Neural cell (in vitro differentiated cells): ENCODE data around the gene PITX1. TPM values are rescaled to one million over a fixed set of nuclear protein-coding genes. Genes with fewer than 3 reads are reported as not detected.
"Not testable (repeated sequence)": the region's sequence is repeated elsewhere in the genome, so short reads cannot be mapped to it uniquely, and the experiment has no call there.

Experiments used
- H2AFZ ChIP-seq: fragments of 200-600, 300-800 bp; sonication (generic), shearing (Covaris generic); 2 replicates; pipeline ENCODE4 v1.6.0; 2014; ENCODE audit warnings: low read depth, mild to moderate bottlenecking, antibody characterized with exemption, low read length, moderate library complexity
- H3F3A ChIP-seq: fragments of 200-600 bp; shearing (Covaris generic); 2 replicates; pipeline ENCODE4 v1.6.1; 2016; ENCODE audit warnings: mild to moderate bottlenecking, moderate library complexity, mixed read lengths, antibody characterized with exemption, low read length; ENCODE audit not compliant: insufficient read depth, poor library complexity, severe bottlenecking
- H3K27ac ChIP-seq: fragments of 200-600, 300-800 bp; sonication (generic), shearing (Covaris generic); 2 replicates; pipeline ENCODE4 v1.5.1; 2014; ENCODE audit warnings: mild to moderate bottlenecking, low read length, moderate library complexity
- H3K27me3 ChIP-seq: fragments of 300-800, 200-600 bp; sonication (generic), shearing (Covaris generic); 2 replicates; pipeline ENCODE4 v1.6.0; 2014; ENCODE audit warnings: mild to moderate bottlenecking, low read depth, low read length, moderate library complexity; ENCODE audit not compliant: insufficient read depth
- H3K36me3 ChIP-seq: fragments of 300-800, 200-600 bp; sonication (generic), shearing (Covaris generic); 2 replicates; pipeline ENCODE4 v1.5.1; 2014; ENCODE audit warnings: mild to moderate bottlenecking, antibody characterized with exemption, low read length, moderate library complexity; ENCODE audit not compliant: insufficient read depth
- H3K4me2 ChIP-seq: fragments of 300-800, 200-600 bp; sonication (generic), shearing (Covaris generic); 2 replicates; pipeline ENCODE4 v1.6.0; 2014; ENCODE audit warnings: mild to moderate bottlenecking, low read length
- H3K4me3 ChIP-seq: fragments of 300-800, 200-600 bp; sonication (generic), shearing (Covaris generic); 2 replicates; pipeline ENCODE4 v1.5.1; 2014; ENCODE audit warnings: mild to moderate bottlenecking, low read length, moderate library complexity
- H3K79me2 ChIP-seq: fragments of 200-600 bp; shearing (Covaris generic); replicated peaks from 2 replicates; pipeline ENCODE4 v1.6.0; 2014; ENCODE audit warnings: mild to moderate bottlenecking, low read length, moderate library complexity; ENCODE audit not compliant: insufficient read depth
- H3K9ac ChIP-seq: fragments of 300-800, 200-600 bp; sonication (generic), shearing (Covaris generic); 2 replicates; pipeline ENCODE4 v1.6.1; 2016; ENCODE audit warnings: mild to moderate bottlenecking, low read length, mixed read lengths
- H3K9me2 ChIP-seq: fragments of 200-600 bp; shearing (Covaris generic); 2 replicates; pipeline ENCODE4 v1.6.1; 2016; ENCODE audit warnings: mild to moderate bottlenecking, low read length, mixed read lengths; ENCODE audit not compliant: insufficient read depth
- H3K9me3 ChIP-seq: fragments of 200-600, 300-800 bp; sonication (generic), shearing (Covaris generic); 2 replicates; pipeline ENCODE4 v1.6.1; 2016; ENCODE audit warnings: mild to moderate bottlenecking, mixed run types, low read length, moderate library complexity, mixed read lengths
- H4K20me1 ChIP-seq: fragments of 200-600 bp; shearing (Covaris generic); 2 replicates; pipeline ENCODE4 v1.6.1; 2016; ENCODE audit warnings: mild to moderate bottlenecking, mixed run types; ENCODE audit not compliant: insufficient read depth
- EP300 ChIP-seq: fragments of 450-650 bp; conservative IDR thresholded peaks from 2 replicates; pipeline ENCODE4 v1.6.1; 2014; ENCODE audit warnings: antibody characterized with exemption, mild to moderate bottlenecking, moderate library complexity; ENCODE audit not compliant: poor library complexity, severe bottlenecking
- EZH2 ChIP-seq: fragments of 200-600, 300-800 bp; shearing (Covaris generic), sonication (generic); IDR thresholded peaks from 2 replicates; pipeline ENCODE4 v1.6.1; 2014; ENCODE audit warnings: antibody characterized with exemption, low read length, borderline replicate concordance, mild to moderate bottlenecking; ENCODE audit not compliant: insufficient read depth, poor library complexity, severe bottlenecking
- MXI1 ChIP-seq: fragments of 450-650 bp; conservative IDR thresholded peaks from 2 replicates; pipeline ENCODE4 v1.6.1; 2014; ENCODE audit warnings: antibody characterized with exemption, mild to moderate bottlenecking; ENCODE audit not compliant: poor library complexity, severe bottlenecking
- POLR2AphosphoS5 ChIP-seq: IDR thresholded peaks from 2 replicates; pipeline ENCODE4 v1.6.1; 2012
- RAD21 ChIP-seq: fragments of 450-650 bp; conservative IDR thresholded peaks from 2 replicates; pipeline ENCODE4 v1.6.1; 2014; ENCODE audit warnings: antibody characterized with exemption, mild to moderate bottlenecking, moderate library complexity
- SMC3 ChIP-seq: fragments of 450-650 bp; conservative IDR thresholded peaks from 2 replicates; pipeline ENCODE4 v1.6.1; 2014; ENCODE audit warnings: antibody characterized with exemption, mild to moderate bottlenecking, moderate library complexity; ENCODE audit not compliant: poor library complexity
- TAF1 ChIP-seq: IDR thresholded peaks from 2 replicates; pipeline ENCODE4 v1.6.1; 2012; ENCODE audit warnings: low read depth
- polyA plus RNA-seq: library from polyadenylated mRNA; depleted of rRNA; stranded (reverse); fragments of >200 nt; gene quantifications from 2 replicates; pipeline ENCODE4 v1.2.3, GENCODE V29; 2014
- TF ChIP-seq, protein P1 (sequence below): fragments of 450-650 bp; IDR thresholded peaks from 2 replicates; pipeline ENCODE4 v1.5.1; 2014; ENCODE audit warnings: antibody characterized with exemption, mild to moderate bottlenecking, moderate library complexity; ENCODE audit not compliant: poor library complexity, severe bottlenecking
- TF ChIP-seq, protein P2 (sequence below): IDR thresholded peaks from 2 replicates; pipeline ENCODE4 v1.6.1; 2012; ENCODE audit warnings: borderline replicate concordance

The PITX1 gene
- polyA plus RNA-seq, 1 donor from 2014 or later = not detected

- Histone ChIP-seq H3F3A (no peaks in the 10 kb centered on the region), H2AFZ (no peak overlapping the region), H3K27ac (no peak overlapping the region), H3K9me3 (no peaks in the 10 kb centered on the region), H3K79me2 (no peaks in the 10 kb centered on the region), H3K4me3 (no peak overlapping the region), H3K4me2 (no peak overlapping the region), H3K36me3 (no peaks in the 10 kb centered on the region), H3K9ac (no peak overlapping the region), H4K20me1 (no peaks in the 10 kb centered on the region), H3K27me3 (no peaks in the 10 kb centered on the region), H3K9me2 (no peaks in the 10 kb centered on the region)
- TF ChIP-seq, protein P1, sequence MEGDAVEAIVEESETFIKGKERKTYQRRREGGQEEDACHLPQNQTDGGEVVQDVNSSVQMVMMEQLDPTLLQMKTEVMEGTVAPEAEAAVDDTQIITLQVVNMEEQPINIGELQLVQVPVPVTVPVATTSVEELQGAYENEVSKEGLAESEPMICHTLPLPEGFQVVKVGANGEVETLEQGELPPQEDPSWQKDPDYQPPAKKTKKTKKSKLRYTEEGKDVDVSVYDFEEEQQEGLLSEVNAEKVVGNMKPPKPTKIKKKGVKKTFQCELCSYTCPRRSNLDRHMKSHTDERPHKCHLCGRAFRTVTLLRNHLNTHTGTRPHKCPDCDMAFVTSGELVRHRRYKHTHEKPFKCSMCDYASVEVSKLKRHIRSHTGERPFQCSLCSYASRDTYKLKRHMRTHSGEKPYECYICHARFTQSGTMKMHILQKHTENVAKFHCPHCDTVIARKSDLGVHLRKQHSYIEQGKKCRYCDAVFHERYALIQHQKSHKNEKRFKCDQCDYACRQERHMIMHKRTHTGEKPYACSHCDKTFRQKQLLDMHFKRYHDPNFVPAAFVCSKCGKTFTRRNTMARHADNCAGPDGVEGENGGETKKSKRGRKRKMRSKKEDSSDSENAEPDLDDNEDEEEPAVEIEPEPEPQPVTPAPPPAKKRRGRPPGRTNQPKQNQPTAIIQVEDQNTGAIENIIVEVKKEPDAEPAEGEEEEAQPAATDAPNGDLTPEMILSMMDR = no peak
- TF ChIP-seq MXI1 (no peak), TAF1 (no peak), EZH2 (no peak), SMC3 (no peak), RAD21 (no peak), POLR2AphosphoS5 (no peak), EP300 (no peak)
- TF ChIP-seq, protein P2, sequence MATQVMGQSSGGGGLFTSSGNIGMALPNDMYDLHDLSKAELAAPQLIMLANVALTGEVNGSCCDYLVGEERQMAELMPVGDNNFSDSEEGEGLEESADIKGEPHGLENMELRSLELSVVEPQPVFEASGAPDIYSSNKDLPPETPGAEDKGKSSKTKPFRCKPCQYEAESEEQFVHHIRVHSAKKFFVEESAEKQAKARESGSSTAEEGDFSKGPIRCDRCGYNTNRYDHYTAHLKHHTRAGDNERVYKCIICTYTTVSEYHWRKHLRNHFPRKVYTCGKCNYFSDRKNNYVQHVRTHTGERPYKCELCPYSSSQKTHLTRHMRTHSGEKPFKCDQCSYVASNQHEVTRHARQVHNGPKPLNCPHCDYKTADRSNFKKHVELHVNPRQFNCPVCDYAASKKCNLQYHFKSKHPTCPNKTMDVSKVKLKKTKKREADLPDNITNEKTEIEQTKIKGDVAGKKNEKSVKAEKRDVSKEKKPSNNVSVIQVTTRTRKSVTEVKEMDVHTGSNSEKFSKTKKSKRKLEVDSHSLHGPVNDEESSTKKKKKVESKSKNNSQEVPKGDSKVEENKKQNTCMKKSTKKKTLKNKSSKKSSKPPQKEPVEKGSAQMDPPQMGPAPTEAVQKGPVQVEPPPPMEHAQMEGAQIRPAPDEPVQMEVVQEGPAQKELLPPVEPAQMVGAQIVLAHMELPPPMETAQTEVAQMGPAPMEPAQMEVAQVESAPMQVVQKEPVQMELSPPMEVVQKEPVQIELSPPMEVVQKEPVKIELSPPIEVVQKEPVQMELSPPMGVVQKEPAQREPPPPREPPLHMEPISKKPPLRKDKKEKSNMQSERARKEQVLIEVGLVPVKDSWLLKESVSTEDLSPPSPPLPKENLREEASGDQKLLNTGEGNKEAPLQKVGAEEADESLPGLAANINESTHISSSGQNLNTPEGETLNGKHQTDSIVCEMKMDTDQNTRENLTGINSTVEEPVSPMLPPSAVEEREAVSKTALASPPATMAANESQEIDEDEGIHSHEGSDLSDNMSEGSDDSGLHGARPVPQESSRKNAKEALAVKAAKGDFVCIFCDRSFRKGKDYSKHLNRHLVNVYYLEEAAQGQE = no peak
Observed at GRCh38 chr5:135004376-135004775, 29.7 kb downstream of the PITX1 start.

- not testable (repeated sequence) for H3K79me2 ChIP-seq, H3K4me3 ChIP-seq, H3K27ac ChIP-seq, H3K36me3 ChIP-seq, H3K9ac ChIP-seq, H3K27me3 ChIP-seq, H2AFZ ChIP-seq, H3K9me3 ChIP-seq, H3F3A ChIP-seq, H3K9me2 ChIP-seq, H4K20me1 ChIP-seq, H3K4me2 ChIP-seq
Observed at GRCh38 chr5:134998068-134998467, 36.0 kb downstream of the PITX1 start.

DNA sequence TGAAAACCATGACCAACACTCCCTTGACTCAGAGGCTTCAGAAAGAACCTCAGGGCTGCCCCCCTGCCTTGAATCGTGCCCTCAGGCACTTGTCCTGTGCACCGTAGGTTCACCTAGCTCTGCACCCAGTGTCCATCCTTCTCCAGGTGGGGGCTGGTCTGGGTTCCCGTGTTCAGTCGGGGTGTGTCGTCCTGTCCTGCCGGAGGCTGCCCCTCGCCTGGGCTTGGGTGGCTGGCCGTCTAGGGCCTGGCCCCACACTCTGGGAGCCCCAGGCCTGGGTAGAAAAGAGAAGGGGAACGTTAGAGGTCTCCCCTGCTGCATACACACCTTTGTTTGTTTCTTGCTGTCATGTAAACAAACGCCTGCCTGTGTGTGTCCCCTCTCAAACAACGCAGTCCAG is 37.0 kb downstream of the PITX1 start:
- Histone ChIP-seq H2AFZ (no peak overlapping the region), H3K27ac (no peak overlapping the region), H3K9me2 (no peaks in the 10 kb centered on the region), H3K4me3 (no peak overlapping the region), H3K36me3 (no peaks in the 10 kb centered on the region), H3K27me3 (no peaks in the 10 kb centered on the region), H3F3A (no peaks in the 10 kb centered on the region), H3K9me3 (no peaks in the 10 kb centered on the region), H3K79me2 (no peaks in the 10 kb centered on the region), H3K9ac (no peak overlapping the region), H3K4me2 (no peak overlapping the region), H4K20me1 (no peaks in the 10 kb centered on the region)
- TF ChIP-seq MXI1 (no peak), TAF1 (no peak), EP300 (no peak), RAD21 (no peak)
- TF ChIP-seq, protein P2 = no peak
